Upper lobe of left lung (tissue), 6 donors: ENCODE results near the gene CLEC16A. TPM values are rescaled to one million over a fixed set of nuclear protein-coding genes. Genes with fewer than 3 reads are reported as not detected.

Experiments
- ATAC-seq, 2 donors: fragments of 200-7000 bp; cut with Tn5 transposase; one replicate each; pipeline ENCODE4 v1.9.1; 2022; ENCODE audit warnings: mild to moderate bottlenecking in 2 of 2, moderate library complexity in 2 of 2; ENCODE audit not compliant: low FRiP score in 2 of 2
- DNase-seq, 2 donors: peaks; one replicate each; pipeline ENCODE4 v3.0.0-alpha.2; 2019 to 2020
- H3K27ac ChIP-seq, 4 donors: fragments of 200-600 bp; sonication (generic); one replicate each; pipeline ENCODE4 v1.5.1; 2016 to 2019
- H3K27me3 ChIP-seq, 4 donors: fragments of 200-600 bp; sonication (generic); one replicate each; pipeline ENCODE4 v1.5.1; 2017 to 2019
- H3K36me3 ChIP-seq, 4 donors: fragments of 200-600 bp; sonication (generic); one replicate each; pipeline ENCODE4 v1.5.1; 2016 to 2019
- H3K4me1 ChIP-seq, 4 donors: fragments of 200-600 bp; sonication (generic); one replicate each; pipeline ENCODE4 v1.5.1; 2018 to 2019
- H3K4me3 ChIP-seq, 4 donors: fragments of 200-600 bp; sonication (generic); one replicate each; pipeline ENCODE4 v1.5.1; 2017 to 2019; ENCODE audit warnings: mild to moderate bottlenecking in 2 of 4, moderate library complexity in 1 of 4
- H3K9me3 ChIP-seq, 4 donors: fragments of 200-600 bp; sonication (generic); one replicate each; pipeline ENCODE4 v1.5.1; 2018 to 2019
- CTCF ChIP-seq, 6 experiments: fragments of 450-650 bp in 4 of 6; fragments of 200-600 bp in 2 of 6; sonication (generic) in 2 of 6; IDR thresholded peaks; one replicate each; pipeline ENCODE4 v1.5.1; 2016 to 2019; ENCODE audit warnings: antibody characterized with exemption in 6 of 6
- EP300 ChIP-seq, 4 donors: sonication (generic); formaldehyde crosslinking; IDR thresholded peaks; one replicate each; pipeline ENCODE4 v1.5.1; 2017; ENCODE audit warnings: antibody characterized with exemption in 4 of 4, control low read depth in 2 of 4
- POLR2A ChIP-seq, 4 donors: fragments of 450-650 bp; IDR thresholded peaks; one replicate each; pipeline ENCODE4 v1.5.1; 2016 to 2017; ENCODE audit warnings: antibody characterized with exemption in 4 of 4, mild to moderate bottlenecking in 2 of 4
- POLR2AphosphoS5 ChIP-seq, 2 donors: sonication (generic); formaldehyde crosslinking; IDR thresholded peaks; one replicate each; pipeline ENCODE4 v1.5.1; 2017; ENCODE audit warnings: antibody characterized with exemption in 2 of 2
- WGBS, 2 donors: methylation state at CpG; one replicate each; pipeline ENCODE4 v1.1.5; 2017 to 2018; 5-methylcytosine and 5-hydroxymethylcytosine counted together
- total RNA-seq, 6 donors: library from RNA; depleted of rRNA in 4 of 6; stranded (reverse); fragments of >200 nt in 4 of 6; gene quantifications; one replicate each; pipeline versions ENCODE4 v1.1.0 to v1.2.1, GENCODE V29; 2016 to 2021
- donor health status: DM: no; HTN: no; CAD: no; lungs with moderate emphysema.
- donor health status: DM: no; HTN: yes; CAD: no; lungs with severe emphysema.

The CLEC16A gene
- total RNA-seq, 6 donors from 2014 or later = 33.3 to 85.9 (median 46.4) TPM

- WGBS, 2 donors = 52 to 56% methylated on average over 17 of the region's 17 CpGs
- no peaks in the 10 kb centered on the region for H3K36me3 ChIP-seq
- H3K27me3 ChIP-seq = no peaks in the 10 kb centered on the region
- H3K9me3 ChIP-seq = no peaks in the 10 kb centered on the region
- peak overlapping the region in 2 of 4 donors; percentile 9 to 19 for H3K27ac ChIP-seq
- TF ChIP-seq POLR2A (IDR thresholded peaks at IDR 0.05) (no peak), CTCF (IDR thresholded peaks at IDR 0.05) (no peak), EP300 (IDR thresholded peaks at IDR 0.05) (no peak), POLR2AphosphoS5 (IDR thresholded peaks at IDR 0.05) (peak in 1 of 2 donors; percentile 29)
- H3K4me3 ChIP-seq = no peak overlapping the region
- no peak for ATAC-seq
- peaks cover 2 to 11% (median 6%) of the 10 kb centered on the region in 4 donors for H3K4me1 ChIP-seq
- peak in 1 of 2 donors; percentile 32 for DNase-seq
These were observed 208.4 kb downstream of the CLEC16A start for GRCh38 chr16:11152677-11153331.

- no peak overlapping the region for H3K27ac ChIP-seq
- H3K4me3 ChIP-seq = no peak overlapping the region
- ATAC-seq = no peak
- WGBS, 2 donors = 88 to 94% methylated on average over 10 to 13 of the region's 13 CpGs
- H3K27me3 ChIP-seq = no peaks in the 10 kb centered on the region
- no peak for DNase-seq
- H3K4me1 ChIP-seq = peaks cover 2 to 11% (median 6%) of the 10 kb centered on the region in 4 donors
- no peaks in the 10 kb centered on the region for H3K36me3 ChIP-seq
- no peaks in the 10 kb centered on the region for H3K9me3 ChIP-seq
- TF ChIP-seq EP300 (IDR thresholded peaks at IDR 0.05) = no peak
- no peak for TF ChIP-seq POLR2A (IDR thresholded peaks at IDR 0.05)
These were observed 211.0 kb downstream of the CLEC16A start for GRCh38 chr16:11155284-11155806.

- Histone ChIP-seq H3K9me3 (no peaks in the 10 kb centered on the region), H3K4me1 (peaks cover 3 to 11% (median 6%) of the 10 kb centered on the region in 4 donors), H3K4me3 (no peak overlapping the region), H3K27me3 (no peaks in the 10 kb centered on the region), H3K27ac (no peak overlapping the region), H3K36me3 (no peaks in the 10 kb centered on the region)
- 95 to 100% methylated on average over 3 to 8 of the region's 9 CpGs for WGBS, 2 donors
- DNase-seq (no peak), ATAC-seq (no peak)
- TF ChIP-seq POLR2AphosphoS5 (IDR thresholded peaks at IDR 0.05) = no peak
- no peak for TF ChIP-seq EP300 (IDR thresholded peaks at IDR 0.05)
- TF ChIP-seq CTCF (IDR thresholded peaks at IDR 0.05) = no peak
These were observed 212.0 kb downstream of the CLEC16A start for GRCh38 chr16:11156401-11156800.

GRCh38 chr16:11157143-11157542 is 212.8 kb downstream of the CLEC16A start:
- Histone ChIP-seq H3K4me1 (peaks cover 4 to 10% (median 8%) of the 10 kb centered on the region in 4 donors), H3K36me3 (no peaks in the 10 kb centered on the region), H3K27ac (no peak overlapping the region), H3K27me3 (no peaks in the 10 kb centered on the region), H3K9me3 (no peaks in the 10 kb centered on the region), H3K4me3 (no peak overlapping the region)
- 89 to 93% methylated on average over 7 of the region's 7 CpGs for WGBS, 2 donors
- no peak for ATAC-seq
- DNase-seq = no peak
- TF ChIP-seq POLR2AphosphoS5 (IDR thresholded peaks at IDR 0.05) (no peak), POLR2A (IDR thresholded peaks at IDR 0.05) (no peak), EP300 (IDR thresholded peaks at IDR 0.05) (no peak), CTCF (IDR thresholded peaks at IDR 0.05) (no peak)

GRCh38 chr16:11158018-11158417 is 213.7 kb downstream of the CLEC16A start:
- H3K27me3 ChIP-seq = no peaks in the 10 kb centered on the region
- no peak overlapping the region for H3K27ac ChIP-seq
- no peaks in the 10 kb centered on the region for H3K36me3 ChIP-seq
- no peaks in the 10 kb centered on the region for H3K9me3 ChIP-seq
- H3K4me1 ChIP-seq = peaks cover 0 to 8% (median 3%) of the 10 kb centered on the region in 4 donors
- no peak overlapping the region for H3K4me3 ChIP-seq
- ATAC-seq (no peak), DNase-seq (no peak)
- WGBS, 2 donors = 90 to 91% methylated on average over 12 of the region's 12 CpGs
- TF ChIP-seq POLR2AphosphoS5 (IDR thresholded peaks at IDR 0.05) = no peak
- no peak for TF ChIP-seq EP300 (IDR thresholded peaks at IDR 0.05)
- TF ChIP-seq CTCF (IDR thresholded peaks at IDR 0.05) = no peak
- no peak for TF ChIP-seq POLR2A (IDR thresholded peaks at IDR 0.05)
